K562 (cell line): Measurements from ENCODE around the gene ARHGAP26. TPM values are rescaled to one million over a fixed set of nuclear protein-coding genes. Genes with fewer than 3 reads are reported as not detected.

ENCODE experiments used
- CEBPB ChIP-seq: fragments of 450-650 bp; IDR thresholded peaks from 2 replicates; pipeline ENCODE4 v1.6.1; 2016; ENCODE audit warnings: missing genetic modification characterization, missing compliant biosample characterization
- GTF2B ChIP-seq: IDR thresholded peaks from 2 replicates; pipeline ENCODE4 v1.6.1; 2011; ENCODE audit not compliant: insufficient read length; ENCODE audit errors: extremely low read depth
- HMG20B ChIP-seq: fragments of 250-450 bp; sonication (Bioruptor Pico); IDR thresholded peaks from 2 replicates; pipeline ENCODE4 v1.5.0; 2021; ENCODE audit warnings: mild to moderate bottlenecking
- MGA ChIP-seq: fragments of 450-650 bp; IDR thresholded peaks from 2 replicates; pipeline ENCODE4 v1.6.1; 2016; ENCODE audit warnings: mild to moderate bottlenecking, moderate library complexity
- NFXL1 ChIP-seq: fragments of 450-650 bp; formaldehyde crosslinking; IDR thresholded peaks from 2 replicates; pipeline ENCODE4 v1.4.0; 2021; ENCODE audit warnings: mild to moderate bottlenecking
- RBFOX2 ChIP-seq: fragments of 200-400 bp; formaldehyde crosslinking; IDR thresholded peaks from 2 replicates; pipeline ENCODE4 v1.6.1; 2017; ENCODE audit warnings: low read depth, mild to moderate bottlenecking, low read length, moderate library complexity
- TAL1 ChIP-seq: fragments of 450-650 bp; IDR thresholded peaks from 2 replicates; pipeline ENCODE4 v1.6.1; 2016; ENCODE audit warnings: mild to moderate bottlenecking
- ZNF174 ChIP-seq: fragments of 250-450 bp; sonication (Bioruptor Pico); IDR thresholded peaks from 2 replicates; pipeline ENCODE4 v1.4.0; 2020; ENCODE audit warnings: mild to moderate bottlenecking
- ZNF407 ChIP-seq: fragments of 450-650 bp; IDR thresholded peaks from 2 replicates; pipeline ENCODE4 v1.6.1; 2016; ENCODE audit warnings: low read depth
- polyA plus RNA-seq, 8 experiments: library from polyadenylated mRNA; depleted of rRNA in 4 of 8; stranded (reverse) in 5 of 8; unstranded in 3 of 8; fragments of >200 nt; fragmentation: Nextera tagmentation in 2 of 8; fragmentation: Illumina TruSeq in 1 of 8; extraction: Ambion mirVana in 2 of 8; extraction: Trizol in 1 of 8; gene quantifications; 2 replicates each; pipeline versions ENCODE4 v1.2.1 to v1.2.3, GENCODE V29; 2011 to 2014; ENCODE audit warnings: inconsistent platforms in 1 of 8, missing spikeins in 1 of 8
- total RNA-seq, 7 experiments: library from RNA; depleted of rRNA in 6 of 7; stranded (reverse); fragments of >200 nt in 6 of 7; fragmentation: Illumina TruSeq in 2 of 7; extraction: Trizol in 2 of 7; gene quantifications; 2 replicates each; pipeline versions ENCODE4 v1.2.1 to v1.2.3, GENCODE V29; 2011 to 2021; ENCODE audit warnings: low replicate concordance in 1 of 7

The ARHGAP26 gene
- total and polyA plus RNA-seq, 9 of the 15 experiments (the other 6 are each of a cell fraction or from before 2014, with no cell fraction given): 0.13 to 1.1 (median 0.55) TPM

GRCh38 chr5:143231416-143231815 lies 461.2 kb downstream of the ARHGAP26 start (continued):
- no peak for TF ChIP-seq MGA
- no peak for TF ChIP-seq CEBPB (tag)
- no peak for TF ChIP-seq TAL1
- TF ChIP-seq NFXL1 (CRISPR knock-in tag): no peak
- no peak for TF ChIP-seq ZNF407
- no peak for TF ChIP-seq ZNF174
- no peak for TF ChIP-seq RBFOX2
- no peak for TF ChIP-seq HMG20B (CRISPR knock-in tag)
- no peak for TF ChIP-seq GTF2B
